HG02678 (cell line): Measurements from ENCODE around the gene MYO7A.

Experiments
- ATAC-seq: cut with Tn5 transposase; IDR thresholded peaks from one replicate; pipeline ENCODE4 v1.9.1; 2021; ENCODE audit warnings: mild to moderate bottlenecking, moderate library complexity; ENCODE audit not compliant: unreplicated experiment

The MYO7A gene

DNA sequence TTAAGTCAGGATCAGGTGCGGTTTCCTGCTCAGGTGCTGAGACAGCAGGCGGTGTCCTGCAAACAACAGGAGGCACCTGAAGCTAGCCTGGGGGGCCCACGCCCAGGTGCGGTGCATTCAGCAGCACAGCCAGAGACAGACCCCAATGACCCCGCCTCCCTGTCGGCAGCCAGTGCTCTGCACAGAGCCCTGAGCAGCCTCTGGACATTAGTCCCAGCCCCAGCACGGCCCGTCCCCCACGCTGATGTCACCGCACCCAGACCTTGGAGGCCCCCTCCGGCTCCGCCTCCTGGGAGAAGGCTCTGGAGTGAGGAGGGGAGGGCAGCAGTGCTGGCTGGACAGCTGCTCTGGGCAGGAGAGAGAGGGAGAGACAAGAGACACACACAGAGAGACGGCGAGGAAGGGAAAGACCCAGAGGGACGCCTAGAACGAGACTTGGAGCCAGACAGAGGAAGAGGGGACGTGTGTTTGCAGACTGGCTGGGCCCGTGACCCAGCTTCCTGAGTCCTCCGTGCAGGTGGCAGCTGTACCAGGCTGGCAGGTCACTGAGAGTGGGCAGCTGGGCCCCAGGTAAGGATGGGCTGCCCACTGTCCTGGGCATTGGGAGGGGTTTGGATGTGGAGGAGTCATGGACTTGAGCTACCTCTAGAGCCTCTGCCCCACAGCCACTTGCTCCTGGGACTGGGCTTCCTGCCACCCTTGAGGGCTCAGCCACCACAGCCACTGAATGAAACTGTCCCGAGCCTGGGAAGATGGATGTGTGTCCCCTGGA lies at the start of gene MYO7A:
TSS of gene MYO7A (plus strand) at position 327 of the 772 bp plus-strand sequence. CDS start 2,389 bp downstream, outside the sequence.
- no peak for ATAC-seq

DNA sequence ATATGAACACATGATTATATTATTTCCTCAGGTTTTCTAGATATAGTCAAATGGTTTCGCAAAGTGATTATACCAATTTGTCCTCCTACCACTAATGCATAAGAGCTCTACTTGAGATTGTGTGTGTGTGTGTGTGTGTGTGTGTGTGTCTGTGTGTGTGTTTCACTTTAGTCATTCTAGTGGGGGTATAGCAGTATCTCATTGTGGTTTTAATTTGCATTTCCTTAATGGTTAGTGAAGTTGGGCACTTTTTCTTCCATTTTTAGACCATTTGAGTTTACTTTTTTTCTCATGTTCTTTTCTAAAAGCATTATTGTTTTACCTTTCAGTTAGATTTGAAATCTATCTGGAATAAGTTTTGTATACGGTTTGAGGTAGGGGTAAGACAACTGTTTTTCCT lies 48.4 kb upstream of the MYO7A start:
- no peak for ATAC-seq

DNA sequence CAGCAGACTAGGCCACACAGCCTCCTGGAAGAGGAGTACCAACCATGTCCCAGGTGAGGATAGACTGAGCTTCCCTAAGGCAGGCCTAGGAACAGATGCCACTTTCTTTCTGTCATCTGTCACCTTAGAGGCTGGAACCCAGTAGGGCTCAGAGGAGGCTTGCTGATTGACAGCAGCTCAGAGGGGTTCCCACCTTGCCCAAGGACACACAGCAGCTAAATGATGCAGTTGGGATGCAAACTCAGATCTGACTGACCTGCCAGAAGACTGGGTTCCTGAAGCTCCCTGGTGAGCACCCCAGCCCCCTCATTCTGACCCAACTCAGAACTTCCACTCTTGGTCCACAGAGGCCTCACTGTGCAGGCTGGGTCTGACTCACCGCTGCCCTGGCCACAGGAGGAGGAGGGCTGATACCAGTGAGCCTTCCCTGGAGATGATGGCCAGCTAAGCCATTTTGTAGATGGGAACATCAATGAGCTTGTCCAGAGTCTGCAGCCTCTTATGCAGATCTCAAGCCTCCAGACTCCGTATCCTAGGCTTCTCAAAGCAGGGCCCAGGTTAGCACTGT lies 47.3 kb upstream of the MYO7A start:
- no peak for ATAC-seq

DNA sequence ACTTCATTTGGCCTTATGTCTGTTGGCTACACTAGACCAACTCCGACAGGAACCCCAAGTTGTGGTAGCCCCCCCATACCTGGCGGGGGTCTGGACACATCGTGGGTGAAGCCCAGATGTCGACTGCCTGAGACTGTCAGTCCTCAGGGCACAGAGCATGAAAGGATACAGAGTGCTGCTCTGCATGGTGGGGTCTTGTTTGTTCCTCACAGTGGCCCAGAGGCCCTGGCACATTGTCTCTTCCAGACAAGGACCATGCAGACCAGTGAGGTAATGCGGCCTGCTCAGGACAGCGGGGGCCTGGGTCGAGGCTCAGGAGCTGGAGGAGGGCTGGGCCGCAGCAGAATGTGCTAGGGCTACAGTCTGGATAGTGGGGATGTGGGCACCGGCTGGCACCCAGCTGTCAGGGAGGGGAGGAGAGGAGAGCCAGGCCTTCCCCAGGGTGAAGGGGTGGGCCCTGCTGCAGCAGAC lies 46.6 kb upstream of the MYO7A start:
- ATAC-seq: no peak

DNA sequence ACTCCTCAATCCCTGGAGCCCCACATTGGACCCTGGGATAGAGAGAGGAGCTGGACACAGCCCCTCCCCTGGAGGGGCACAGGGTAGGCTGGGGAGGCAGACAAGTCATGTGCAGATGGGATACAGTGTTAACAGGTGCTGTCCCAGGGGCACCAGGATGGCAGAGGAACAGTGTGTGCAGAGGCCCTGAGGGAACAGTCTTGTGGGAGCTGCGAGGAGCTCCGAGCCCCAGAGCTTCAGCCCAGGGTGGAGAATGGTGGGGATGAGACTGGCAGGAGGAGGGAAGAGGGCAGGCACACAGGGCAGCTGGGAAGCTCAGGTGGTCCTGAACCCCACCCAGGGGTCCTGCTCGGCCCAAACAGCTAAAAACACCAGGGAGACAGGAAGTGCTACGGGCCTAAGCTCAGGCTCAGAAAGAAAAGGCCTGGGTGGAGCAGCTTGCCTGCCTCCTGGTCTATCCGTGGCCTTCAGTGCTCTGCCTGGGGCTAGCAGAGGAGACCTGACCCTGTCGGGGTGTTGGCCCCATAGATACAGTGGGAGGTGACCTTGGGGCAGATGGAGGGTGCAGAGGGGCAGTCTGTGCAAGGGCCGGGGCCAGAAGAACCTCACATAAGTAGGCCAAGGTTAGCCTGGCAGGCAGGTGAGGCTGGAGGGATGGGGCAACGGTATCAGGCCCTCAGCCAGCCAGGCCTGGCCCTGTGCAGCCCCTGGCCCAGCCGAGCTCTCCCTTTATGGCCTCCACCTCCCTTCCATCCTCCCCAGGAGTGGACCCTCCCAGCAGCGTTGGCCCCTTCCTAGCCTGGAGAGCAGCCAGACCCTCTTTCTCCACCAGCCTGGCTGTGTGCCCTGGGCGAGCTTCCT lies 45.8 kb upstream of the MYO7A start:
- ATAC-seq: no peak

DNA sequence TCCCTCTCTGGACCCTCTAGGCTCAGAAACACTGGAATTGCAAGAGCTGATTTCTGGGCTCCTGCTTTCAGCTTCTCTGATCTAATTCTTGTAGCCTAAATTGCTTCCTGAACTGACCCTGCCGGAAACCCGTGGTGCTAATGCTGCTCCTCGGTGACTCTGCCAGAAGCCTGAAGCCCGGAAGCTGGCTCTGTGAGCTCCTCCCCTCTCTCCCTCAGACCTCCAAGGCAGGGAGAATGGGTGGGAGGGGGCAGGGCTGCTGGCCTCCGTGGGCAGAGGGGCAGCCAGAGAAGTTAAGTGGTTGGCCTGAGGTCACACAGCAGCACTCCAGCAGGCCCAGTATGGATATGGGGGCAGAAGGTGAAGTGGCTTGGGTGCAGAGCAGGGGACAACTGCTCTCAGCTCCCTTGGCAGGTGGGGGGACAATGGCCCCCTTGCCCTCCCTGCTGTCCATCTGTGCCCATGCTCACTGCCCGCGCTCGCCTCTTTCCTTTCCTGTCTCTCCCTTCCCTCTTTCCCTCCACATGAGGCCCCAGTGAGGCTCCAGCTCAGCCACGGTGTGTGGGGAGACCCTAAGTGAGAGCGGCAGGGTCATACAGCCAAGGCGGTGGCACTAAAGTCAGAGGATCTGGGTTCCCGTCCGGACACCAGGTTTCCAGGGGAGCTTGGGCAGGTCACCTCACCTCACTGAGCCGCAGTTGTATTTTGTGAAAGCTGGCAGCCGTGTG lies 45.0 kb upstream of the MYO7A start:
- ATAC-seq: no peak

DNA sequence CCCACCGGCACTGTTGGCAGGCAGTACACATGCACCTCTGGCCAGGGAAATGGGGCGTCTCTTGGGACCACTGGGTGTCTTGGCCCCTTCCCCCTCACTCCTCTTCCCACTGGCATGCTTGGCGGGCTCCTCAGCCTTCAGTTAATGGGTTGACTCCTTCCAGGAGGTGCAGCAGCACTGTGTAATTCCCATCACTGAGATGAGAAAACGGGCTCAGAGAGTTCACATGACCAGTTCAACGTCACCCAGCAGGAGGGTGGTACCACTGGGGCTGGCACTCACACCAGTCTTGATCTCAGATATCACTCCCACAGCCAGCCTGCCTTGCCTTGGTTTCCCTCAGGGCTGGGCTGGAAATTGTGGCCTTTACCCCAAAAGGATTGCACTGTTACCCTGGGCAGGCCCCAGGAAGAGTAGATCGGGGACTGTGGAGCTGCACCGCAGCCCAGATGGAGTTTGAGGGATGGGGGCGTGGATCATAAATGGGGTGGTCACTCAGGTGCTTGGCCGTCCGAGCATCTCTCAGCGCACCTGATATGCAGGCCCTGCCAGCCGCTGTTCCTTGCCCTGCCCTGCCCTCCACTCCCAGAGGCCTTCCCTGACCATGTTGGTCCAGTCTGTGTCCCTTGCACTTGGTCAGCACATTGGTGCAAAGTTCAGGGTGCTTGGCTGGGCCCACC lies 44.3 kb upstream of the MYO7A start:
- ATAC-seq: no peak

DNA sequence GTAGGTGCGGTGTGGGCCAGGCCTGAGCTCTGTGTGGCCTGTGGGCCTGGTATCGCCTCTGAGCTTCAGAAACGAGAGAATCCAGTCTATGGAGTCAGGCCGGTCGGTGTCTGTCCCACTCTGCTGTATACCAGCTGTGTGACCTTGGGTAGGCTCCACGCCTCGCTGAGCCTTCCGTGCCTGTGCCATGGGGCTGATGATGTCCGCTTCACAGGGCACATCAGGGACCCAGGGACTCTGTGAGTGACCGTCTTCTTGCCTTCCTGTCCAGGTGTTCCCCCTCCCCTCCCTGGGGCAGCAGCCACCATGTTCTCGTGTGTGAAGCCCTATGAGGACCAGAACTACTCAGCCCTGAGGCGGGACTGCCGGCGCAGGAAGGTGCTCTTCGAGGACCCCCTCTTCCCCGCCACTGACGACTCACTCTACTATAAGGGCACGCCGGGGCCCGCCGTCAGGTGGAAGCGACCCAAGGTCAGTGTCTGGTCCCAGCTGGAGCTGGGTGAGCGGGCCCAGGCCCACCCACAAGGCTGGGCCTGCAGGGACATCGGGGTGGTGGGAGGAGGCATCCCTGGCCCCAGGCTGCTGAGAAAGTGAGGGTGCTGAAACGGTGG lies 43.4 kb upstream of the MYO7A start:
- ATAC-seq: no peak

DNA sequence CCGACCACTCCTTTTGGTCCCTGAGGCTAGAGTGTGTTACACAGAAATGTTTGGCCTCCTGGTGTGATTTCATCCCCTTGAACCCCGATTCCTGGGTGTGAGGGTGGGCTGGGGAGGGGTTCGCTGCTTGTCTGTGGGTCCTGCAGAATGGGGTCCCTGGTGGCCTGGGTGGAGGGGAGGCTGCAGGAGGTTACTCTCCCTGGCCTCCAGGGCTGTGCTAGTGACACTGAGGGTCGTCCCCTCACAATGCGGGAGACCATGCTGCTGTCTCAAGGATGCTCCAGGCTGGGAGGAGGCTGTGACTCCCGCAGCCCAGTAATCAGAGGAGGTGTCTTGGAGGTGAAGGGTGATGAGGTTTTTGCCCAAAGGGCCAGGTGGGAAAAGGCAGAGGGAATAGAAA lies 42.4 kb upstream of the MYO7A start:
- no peak for ATAC-seq

DNA sequence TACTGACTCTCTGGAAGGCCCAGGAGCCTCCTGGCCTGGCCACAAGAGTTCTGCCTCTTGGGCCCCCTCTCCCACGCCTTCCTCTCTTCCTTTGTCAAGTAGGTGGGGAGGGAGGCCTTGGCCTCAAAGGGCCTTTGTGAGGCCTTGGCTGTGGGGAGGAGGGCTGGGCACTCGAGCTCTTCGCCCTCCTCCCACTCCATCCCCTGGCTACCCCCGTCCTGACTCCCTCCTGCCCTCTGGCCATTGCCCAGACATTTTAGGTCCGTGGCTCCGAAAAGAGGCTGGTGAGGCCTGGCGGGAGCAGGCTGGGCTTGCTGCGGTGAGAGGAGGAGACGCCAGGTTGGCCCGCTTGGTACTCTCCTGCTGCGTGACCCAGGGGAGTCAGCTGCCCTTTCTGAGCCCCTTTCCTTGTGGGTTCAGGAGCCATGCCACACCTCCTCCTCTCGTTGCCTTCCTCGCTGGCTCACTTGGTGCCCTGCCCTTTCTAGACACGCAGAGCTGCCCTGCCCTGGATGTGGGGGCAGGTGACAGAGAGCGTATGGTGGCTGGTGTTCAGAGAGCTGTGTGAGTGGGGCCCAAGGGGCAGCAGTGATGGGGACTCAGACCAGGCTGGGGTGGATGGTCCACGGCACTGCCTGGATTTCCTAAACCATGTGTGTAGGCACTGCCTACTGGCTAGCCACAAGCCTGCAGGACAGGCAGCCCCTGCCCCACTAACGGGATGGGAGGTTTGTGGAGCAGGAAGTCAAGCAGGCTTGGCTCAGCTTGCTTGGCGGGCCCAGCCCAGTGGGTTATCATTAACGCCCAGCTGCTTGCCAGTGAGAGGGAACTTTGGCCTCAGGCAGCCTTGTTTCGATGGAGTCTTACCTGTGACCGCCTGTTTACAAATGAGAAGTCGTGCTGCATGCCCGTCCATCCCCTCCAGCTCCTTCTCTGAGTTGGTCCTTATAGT lies 41.2 kb upstream of the MYO7A start:
- no peak for ATAC-seq

DNA sequence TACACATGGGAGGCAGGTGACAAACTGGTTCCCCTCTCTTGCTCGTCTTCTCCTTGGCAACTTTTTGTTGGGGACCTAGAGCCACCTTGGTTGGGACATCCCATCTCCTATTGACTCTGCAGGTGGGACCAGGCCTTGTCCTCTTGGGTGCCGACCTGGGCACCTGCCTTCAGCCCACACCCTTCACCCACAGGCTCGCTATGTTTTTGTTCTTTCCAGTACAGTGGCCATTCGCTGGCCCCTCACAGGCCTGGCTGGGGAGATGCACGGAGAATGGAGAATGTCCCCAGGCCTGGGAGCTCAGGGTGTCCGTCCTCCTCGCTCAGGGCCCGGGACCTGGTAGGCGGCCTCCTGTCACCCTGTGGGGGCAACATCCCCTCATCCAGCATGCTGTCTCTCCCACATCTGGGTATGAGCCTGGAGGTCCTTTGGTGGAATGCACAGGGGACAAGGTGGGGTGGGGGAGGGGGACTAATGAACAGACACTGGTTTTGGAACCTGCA lies 40.3 kb upstream of the MYO7A start:
- no peak for ATAC-seq

DNA sequence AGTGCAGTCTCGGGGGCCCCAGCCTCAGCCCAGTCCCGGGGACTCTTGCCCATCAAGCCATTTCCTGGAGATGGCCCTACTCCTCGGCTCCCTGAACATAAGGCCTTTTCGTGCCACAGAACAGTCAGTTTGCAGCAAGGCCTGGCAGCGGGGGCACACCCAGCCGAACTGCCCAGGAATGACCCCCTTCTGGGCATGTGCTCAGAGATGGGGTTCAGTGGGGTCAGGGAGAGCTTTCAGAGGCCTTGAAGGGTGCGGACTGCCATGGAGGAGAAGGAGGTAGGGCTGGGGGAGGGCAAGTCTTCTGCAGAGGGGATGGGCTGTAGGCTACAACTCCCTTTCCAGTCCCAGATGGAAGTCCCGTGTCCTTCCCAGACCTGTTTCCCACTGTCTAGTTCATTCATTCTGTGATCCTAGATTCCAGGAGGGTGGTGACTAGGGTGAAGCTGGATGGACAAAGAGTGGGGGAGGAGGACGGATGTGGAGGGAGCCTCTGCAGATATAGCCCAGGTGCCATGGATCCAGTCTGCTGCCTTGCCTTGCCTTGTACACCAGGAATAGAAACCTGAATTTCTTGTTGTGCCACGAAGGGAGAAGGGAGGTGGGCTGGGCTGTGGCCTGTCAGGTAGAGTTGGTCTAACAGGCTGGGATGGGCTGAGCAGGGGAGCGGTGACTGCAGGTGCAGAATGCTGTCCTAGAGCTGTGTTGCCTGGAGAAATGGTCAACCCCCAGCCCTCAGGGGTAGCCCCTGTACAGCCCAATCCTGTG lies 39.6 kb upstream of the MYO7A start:
- ATAC-seq: no peak

DNA sequence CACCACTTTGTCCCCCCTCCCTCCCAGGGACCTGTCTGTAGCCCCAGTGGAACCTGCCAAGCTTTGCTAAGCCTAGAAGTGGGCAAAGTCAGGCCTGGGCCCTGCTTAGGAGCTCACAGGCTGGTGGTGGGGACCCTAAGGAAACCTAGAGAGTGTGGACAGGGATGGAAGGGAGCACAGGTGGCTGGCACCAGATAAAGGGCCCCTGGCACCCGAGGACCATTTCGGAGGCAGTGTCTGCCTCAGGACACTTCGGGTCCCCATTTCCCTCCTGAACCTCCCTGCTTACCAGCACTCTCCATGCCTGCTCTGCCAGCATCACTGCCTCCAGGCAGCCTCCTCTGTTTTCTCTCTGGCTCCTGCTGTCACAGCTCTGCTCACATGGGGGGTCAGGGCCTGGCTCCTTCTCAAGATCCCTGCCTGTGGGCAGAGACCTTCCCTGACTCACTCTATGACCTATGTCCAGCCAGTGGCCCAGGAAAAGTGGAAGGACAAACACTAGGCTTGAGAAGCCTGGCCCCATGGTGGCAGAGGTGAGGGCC lies 39.0 kb upstream of the MYO7A start:
- ATAC-seq: no peak

DNA sequence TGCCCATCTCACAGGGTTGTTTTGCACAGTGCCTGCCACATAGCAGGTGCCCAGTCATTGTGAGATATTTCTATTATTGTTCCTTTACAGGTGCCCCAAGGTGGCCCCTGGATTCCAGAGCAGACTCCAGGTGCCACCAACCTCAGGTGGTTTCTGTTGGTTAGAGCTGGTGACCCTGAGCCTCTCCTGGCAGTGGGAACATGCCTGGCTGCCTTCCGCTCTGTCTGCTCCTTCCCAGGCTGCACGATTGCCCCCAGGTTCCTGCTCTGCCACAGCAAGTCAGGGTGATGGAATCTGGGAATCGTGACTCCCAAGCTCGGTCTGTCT lies 38.0 kb upstream of the MYO7A start:
- no peak for ATAC-seq

DNA sequence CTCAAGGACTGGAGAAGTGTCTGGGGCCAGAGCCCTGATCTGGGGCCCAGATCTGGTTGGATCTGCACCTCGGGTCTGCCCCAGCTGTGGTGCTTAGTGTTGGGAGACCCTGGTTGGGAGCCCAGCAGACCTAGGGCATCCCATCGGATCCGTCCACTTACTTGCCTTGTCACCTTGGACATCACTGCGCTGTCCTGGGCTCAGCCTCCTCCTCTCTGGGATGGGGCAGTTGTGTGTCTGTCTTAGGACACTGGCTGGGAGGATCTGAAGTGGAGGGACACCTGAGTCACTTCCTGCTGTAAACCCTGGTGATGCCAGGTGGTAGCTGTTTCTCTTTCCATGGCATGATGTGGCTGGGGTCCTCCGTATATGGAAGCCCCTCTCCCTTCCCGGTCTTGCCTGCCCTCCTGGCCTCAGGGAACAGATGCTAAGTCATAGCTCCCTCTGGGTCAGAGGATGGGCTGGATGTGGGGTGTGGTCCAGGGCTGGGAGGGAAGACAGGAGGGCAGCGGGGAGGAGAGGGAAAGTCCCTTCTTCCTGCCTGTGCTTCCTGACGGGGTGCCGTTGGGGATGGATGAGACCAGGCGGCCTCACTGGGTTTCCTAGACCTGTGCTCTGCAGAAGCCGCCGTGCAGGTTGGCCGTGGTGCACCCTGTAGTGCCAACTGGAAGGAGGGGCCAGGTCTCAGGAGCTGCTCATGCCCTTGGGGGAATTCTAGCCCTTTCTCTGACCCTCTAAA lies 37.5 kb upstream of the MYO7A start:
- ATAC-seq: no peak

DNA sequence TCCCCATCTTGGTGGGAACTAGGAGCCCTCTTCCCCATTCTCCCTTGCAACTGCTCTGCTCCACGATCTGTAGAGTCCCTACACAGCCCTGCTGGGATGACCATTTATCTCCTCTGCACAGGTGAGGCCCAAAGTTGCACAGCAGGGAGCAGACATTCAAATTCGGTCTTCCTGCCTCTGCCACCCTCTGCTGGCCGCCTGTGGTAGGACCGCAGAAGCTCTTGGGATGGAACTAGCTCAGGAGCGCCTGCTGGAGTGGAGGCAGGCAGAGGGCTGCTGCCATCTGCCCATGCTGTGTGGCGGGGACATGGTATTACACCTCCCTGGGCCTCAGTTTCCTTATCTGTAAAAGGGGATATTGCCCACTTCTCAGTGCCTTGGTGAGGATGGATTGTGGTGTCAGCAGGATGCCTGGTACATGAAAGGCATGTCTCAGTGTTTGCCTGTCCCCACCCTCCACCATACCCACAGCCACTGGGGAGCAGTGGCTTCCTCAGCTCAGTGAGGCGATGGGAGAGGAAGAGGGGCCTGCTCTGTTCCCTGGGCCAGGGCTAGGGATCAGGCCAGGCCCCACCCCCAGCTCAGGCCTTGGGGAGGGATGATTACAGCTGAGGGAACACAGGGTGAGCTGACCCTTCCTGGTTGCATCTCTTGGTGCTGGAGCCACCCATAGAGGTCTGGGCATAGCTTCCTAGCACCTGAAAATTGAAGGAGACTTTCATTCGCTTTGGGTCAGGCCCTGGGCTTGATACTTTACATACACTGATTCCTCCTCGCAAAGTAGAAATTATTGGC lies 36.7 kb upstream of the MYO7A start:
- ATAC-seq: peak; percentile 81
